Keratinocyte (primary cell): ENCODE results near the gene MCEE. TPM values are rescaled to one million over a fixed set of nuclear protein-coding genes. Genes with fewer than 3 reads are reported as not detected.

Source experiments
- DNase-seq: peaks from one replicate; pipeline ENCODE4 v3.0.0-alpha.2; 2011; ENCODE audit warnings: low read depth, missing footprints, low spot score
- FAIRE-seq: peaks from 2 replicates; lab custom pipeline; 2011; peaks lifted over from hg19 to GRCh38; lab: Jason Lieb, UNC
- H2AFZ ChIP-seq: 2 replicates; pipeline ENCODE4 v1.6.0; 2012; ENCODE audit warnings: low read length, control low read depth, inconsistent platforms; ENCODE audit not compliant: control insufficient read depth
- H3K27ac ChIP-seq: 2 replicates; pipeline ENCODE4 v1.5.1; 2011; ENCODE audit warnings: low read length; ENCODE audit not compliant: control insufficient read depth, insufficient read depth
- H3K27me3 ChIP-seq: 3 replicates; pipeline ENCODE4 v1.6.0; 2011; ENCODE audit warnings: low read length; ENCODE audit not compliant: control insufficient read depth, insufficient read depth; ENCODE audit errors: extremely low read depth
- H3K36me3 ChIP-seq, 2 experiments: 2 replicates in 1 of 2; 3 replicates in 1 of 2; pipeline ENCODE4 v1.5.1; 2011; ENCODE audit warnings: low read length in 2 of 2, mild to moderate bottlenecking in 1 of 2; ENCODE audit not compliant: control insufficient read depth in 2 of 2, insufficient read depth in 2 of 2; ENCODE audit errors: extremely low read depth in 1 of 2
- H3K4me1 ChIP-seq: 3 replicates; pipeline ENCODE4 v1.5.1; 2011; ENCODE audit warnings: low read length; ENCODE audit not compliant: control insufficient read depth, insufficient read depth; ENCODE audit errors: extremely low read depth
- H3K4me2 ChIP-seq: 3 replicates; pipeline ENCODE4 v1.6.0; 2011; ENCODE audit warnings: low read depth, low read length; ENCODE audit not compliant: control insufficient read depth, insufficient read depth; ENCODE audit errors: extremely low read depth
- H3K4me3 ChIP-seq, 3 experiments: fragments of 200-600 bp in 1 of 3; sonication (generic) in 1 of 3; 2 replicates in 2 of 3; 3 replicates in 1 of 3; pipeline ENCODE4 v1.5.1; 2011 to 2016; ENCODE audit warnings: low read length in 3 of 3, mild to moderate bottlenecking in 3 of 3, control low read depth in 2 of 3, inconsistent platforms in 1 of 3, low read depth in 1 of 3, mixed read lengths in 1 of 3, mixed run types in 1 of 3, moderate library complexity in 1 of 3; ENCODE audit not compliant: control insufficient read depth in 2 of 3, insufficient read depth in 2 of 3; ENCODE audit errors: extremely low read depth in 1 of 3
- H3K79me2 ChIP-seq: 2 replicates; pipeline ENCODE4 v1.6.0; 2012; ENCODE audit warnings: low read length; ENCODE audit not compliant: control insufficient read depth, insufficient read depth
- H3K9ac ChIP-seq: 3 replicates; pipeline ENCODE4 v1.6.0; 2011; ENCODE audit warnings: low read length; ENCODE audit not compliant: control insufficient read depth, insufficient read depth; ENCODE audit errors: extremely low read depth
- H3K9me1 ChIP-seq: 3 replicates; pipeline ENCODE4 v1.6.0; 2011; ENCODE audit warnings: low read length; ENCODE audit not compliant: control insufficient read depth, insufficient read depth; ENCODE audit errors: extremely low read depth
- H3K9me3 ChIP-seq: 2 replicates; pipeline ENCODE4 v1.5.1; 2012; ENCODE audit warnings: low read depth, low read length; ENCODE audit not compliant: control insufficient read depth
- H4K20me1 ChIP-seq: 3 replicates; pipeline ENCODE4 v1.6.0; 2011; ENCODE audit warnings: low read length; ENCODE audit not compliant: control insufficient read depth, insufficient read depth; ENCODE audit errors: extremely low read depth
- EZH2 ChIP-seq: IDR thresholded peaks from one replicate; pipeline ENCODE4 v1.6.1; 2012; ENCODE audit warnings: inconsistent platforms, mild to moderate bottlenecking, low read length, moderate library complexity
- dilution Hi-C: fragments of 300-500 bp; cut with MboI; formaldehyde crosslinking; loops from one replicate; pipeline ENCODE4 v1.7.0; 2020; ENCODE audit warnings: low sequenced_read_pairs; ENCODE audit not compliant: extremely low pct_ligation_motif_present
- polyA plus RNA-seq, 5 experiments: library from polyadenylated mRNA; depleted of rRNA in 3 of 5; stranded (reverse) in 3 of 5; stranded (forward) in 1 of 5; unstranded in 1 of 5; fragments of >200 nt; gene quantifications; 1 replicate in 1 of 5; 2 replicates in 3 of 5; 3 replicates in 1 of 5; pipeline versions ENCODE4 v1.2.1 to v1.2.3, GENCODE V29; 2011 to 2012; ENCODE audit warnings: missing spikeins in 2 of 5, low read depth in 1 of 5, low replicate concordance in 1 of 5
- TF ChIP-seq, protein P1 (sequence below), 3 experiments: IDR thresholded peaks in 1 of 3; conservative IDR thresholded peaks in 1 of 3; optimal IDR thresholded peaks in 1 of 3; 2 replicates in 2 of 3; 3 replicates in 1 of 3; pipeline versions ENCODE3 to v1.5.1; 2011; ENCODE audit warnings: low read length in 3 of 3, mild to moderate bottlenecking in 3 of 3, moderate library complexity in 2 of 3, control low read depth in 1 of 3, inconsistent platforms in 1 of 3; ENCODE audit not compliant: insufficient read depth in 2 of 3; ENCODE audit errors: extremely low read depth in 1 of 3

Gene MCEE
- polyA plus RNA-seq, 1 donor (not counting 4 experiments of a cell fraction or from before 2014, with no cell fraction given) = 7.4 TPM

DNA sequence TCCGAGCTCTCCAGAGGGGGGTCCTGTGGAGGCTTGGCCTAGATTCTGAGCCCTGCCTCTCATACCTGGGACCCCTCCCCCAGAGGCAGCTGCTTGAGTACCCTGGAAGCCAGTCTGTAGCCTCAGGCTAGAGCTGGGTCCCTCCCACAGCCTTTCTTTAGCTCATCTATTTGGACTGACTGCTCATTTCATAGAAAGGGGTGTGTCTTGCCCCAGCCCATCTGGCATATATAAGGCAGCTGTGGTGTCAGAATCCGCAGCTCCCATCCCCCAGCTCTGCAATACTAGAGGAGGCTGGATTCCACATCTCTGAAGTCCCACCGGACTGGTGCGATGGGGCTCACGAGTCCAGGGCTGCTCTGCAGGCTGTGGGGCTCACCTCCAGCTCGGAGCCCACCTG is 26.5 kb upstream of the MCEE start:
- no peaks in the 10 kb centered on the region for H3K9me3 ChIP-seq
- TF ChIP-seq EZH2 = no peak
- TF ChIP-seq, protein P1, sequence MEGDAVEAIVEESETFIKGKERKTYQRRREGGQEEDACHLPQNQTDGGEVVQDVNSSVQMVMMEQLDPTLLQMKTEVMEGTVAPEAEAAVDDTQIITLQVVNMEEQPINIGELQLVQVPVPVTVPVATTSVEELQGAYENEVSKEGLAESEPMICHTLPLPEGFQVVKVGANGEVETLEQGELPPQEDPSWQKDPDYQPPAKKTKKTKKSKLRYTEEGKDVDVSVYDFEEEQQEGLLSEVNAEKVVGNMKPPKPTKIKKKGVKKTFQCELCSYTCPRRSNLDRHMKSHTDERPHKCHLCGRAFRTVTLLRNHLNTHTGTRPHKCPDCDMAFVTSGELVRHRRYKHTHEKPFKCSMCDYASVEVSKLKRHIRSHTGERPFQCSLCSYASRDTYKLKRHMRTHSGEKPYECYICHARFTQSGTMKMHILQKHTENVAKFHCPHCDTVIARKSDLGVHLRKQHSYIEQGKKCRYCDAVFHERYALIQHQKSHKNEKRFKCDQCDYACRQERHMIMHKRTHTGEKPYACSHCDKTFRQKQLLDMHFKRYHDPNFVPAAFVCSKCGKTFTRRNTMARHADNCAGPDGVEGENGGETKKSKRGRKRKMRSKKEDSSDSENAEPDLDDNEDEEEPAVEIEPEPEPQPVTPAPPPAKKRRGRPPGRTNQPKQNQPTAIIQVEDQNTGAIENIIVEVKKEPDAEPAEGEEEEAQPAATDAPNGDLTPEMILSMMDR (optimal IDR thresholded peaks at IDR 0.05 in 1 of 3, IDR thresholded peaks at IDR 0.05 in 1 of 3, conservative IDR thresholded peaks at IDR 0.05 in 1 of 3; ENCODE audit: extremely low read depth in 1 of 3, insufficient read depth in 2 of 3, low read length in 3 of 3) = no peak
- no peaks in the 10 kb centered on the region for H3K79me2 ChIP-seq
- no peak overlapping the region for H2AFZ ChIP-seq
- H3K9ac ChIP-seq = no peak overlapping the region
- peak overlapping the region; percentile 29 for H3K4me2 ChIP-seq
- H3K36me3 ChIP-seq = no peaks in the 10 kb centered on the region
- H3K27ac ChIP-seq = no peak overlapping the region
- H3K4me3 ChIP-seq = no peak overlapping the region
- dilution Hi-C loops = no loop called here
- H4K20me1 ChIP-seq = no peaks in the 10 kb centered on the region
- H3K4me1 ChIP-seq = no peaks in the 10 kb centered on the region
- DNase-seq (no peak), FAIRE-seq (no peak)
- H3K27me3 ChIP-seq = no peaks in the 10 kb centered on the region
- no peaks in the 10 kb centered on the region for H3K9me1 ChIP-seq

DNA sequence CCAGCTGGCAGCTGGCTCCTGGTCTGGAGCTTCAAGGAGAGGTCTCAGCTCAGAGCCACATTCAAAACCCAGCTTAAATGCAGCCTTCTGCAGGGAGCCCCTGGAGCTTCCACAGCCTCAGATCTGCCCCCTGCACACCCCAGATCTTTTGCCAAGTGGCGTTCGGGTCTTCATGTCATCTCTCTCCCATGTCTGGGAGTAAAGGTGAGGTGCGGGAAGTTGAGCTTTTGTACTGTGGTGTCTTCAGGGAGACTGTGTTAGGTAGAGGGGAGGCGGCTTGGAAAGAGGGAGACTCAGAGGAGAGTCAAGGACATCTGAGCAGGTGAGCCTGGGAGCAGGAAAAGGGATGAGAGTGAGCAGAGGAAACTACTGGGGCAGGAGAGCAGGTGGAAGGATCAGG is 25.8 kb upstream of the MCEE start:
- Histone ChIP-seq H3K27ac (no peak overlapping the region), H3K36me3 (no peaks in the 10 kb centered on the region), H3K9me1 (no peaks in the 10 kb centered on the region), H3K79me2 (no peaks in the 10 kb centered on the region), H3K9me3 (no peaks in the 10 kb centered on the region), H4K20me1 (no peaks in the 10 kb centered on the region), H3K4me1 (no peaks in the 10 kb centered on the region), H3K4me3 (no peak overlapping the region), H3K27me3 (no peaks in the 10 kb centered on the region), H3K4me2 (no peak overlapping the region), H2AFZ (no peak overlapping the region), H3K9ac (no peak overlapping the region)
- no peak for FAIRE-seq
- dilution Hi-C loops = no loop called here
- DNase-seq = no peak
- no peak for TF ChIP-seq EZH2
- TF ChIP-seq, protein P1 (optimal IDR thresholded peaks at IDR 0.05 in 1 of 3, IDR thresholded peaks at IDR 0.05 in 1 of 3, conservative IDR thresholded peaks at IDR 0.05 in 1 of 3; ENCODE audit: extremely low read depth in 1 of 3, insufficient read depth in 2 of 3, low read length in 3 of 3) = no peak
